ENCODE results near the gene HSPA8.

Gene HSPA8

DNA sequence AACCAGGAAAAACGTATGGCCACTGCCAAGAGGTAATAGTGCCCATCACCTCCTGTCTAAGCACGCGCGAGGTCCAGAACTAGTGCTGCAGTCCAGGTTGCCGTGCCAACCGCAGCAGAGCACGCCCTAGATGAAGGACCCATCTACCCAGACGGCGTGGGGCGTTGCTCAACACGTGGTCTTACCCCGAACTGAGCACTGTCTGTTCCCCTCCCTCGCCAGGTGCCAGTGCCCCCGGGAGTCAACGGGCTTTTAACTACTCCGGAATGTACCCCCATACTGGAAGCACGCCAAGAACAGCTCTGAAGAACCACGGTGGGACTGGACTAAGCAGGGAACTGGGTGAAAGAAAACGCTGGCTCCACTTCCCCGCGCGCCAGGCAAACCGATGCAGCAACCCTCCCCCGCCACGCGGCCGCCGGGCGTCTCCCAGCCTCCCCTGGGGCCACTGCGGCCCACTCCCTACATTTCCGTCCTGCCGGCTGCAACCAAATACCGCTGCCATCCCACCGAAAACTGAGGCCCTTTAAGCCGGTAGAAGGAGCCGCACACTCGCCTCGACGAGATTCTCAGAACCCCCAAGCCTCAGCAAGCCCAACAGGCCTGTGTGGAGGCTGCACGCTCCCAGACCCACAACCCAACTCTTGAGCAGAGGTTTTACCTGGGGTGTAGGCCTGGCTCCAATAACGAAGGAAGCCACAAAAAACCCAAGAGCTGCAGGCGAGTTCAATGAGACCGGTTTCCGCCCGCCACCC lies at the start of gene HSPA8:
Gene HSPA8 (minus strand): TSS at position 734 of the 755 bp plus-strand sequence. CDS start 812 bp downstream, outside the sequence.
- H3K9me3 ChIP-seq (ENCODE audit: control insufficient read depth in 1 of 2, low read length in 2 of 2), result no peaks in the 10 kb centered on the region
- peak within 1 kb of the TSS; percentile 100 for H3K27ac ChIP-seq (ENCODE audit: low read depth, low read length)
- H3K9ac ChIP-seq (ENCODE audit: low read depth in 1 of 2, low read length in 2 of 2), result peak within 1 kb of the TSS; percentile 93 to 96
- peak within 1 kb of the TSS; percentile 84 to 96 for H3K4me3 ChIP-seq (ENCODE audit: low read depth in 1 of 2, low read length in 2 of 2)
- peaks cover 39 to 44% of the 10 kb centered on the region in 2 donors for H3K4me1 ChIP-seq (ENCODE audit: control insufficient read depth in 1 of 2, insufficient read depth in 2 of 2, low read length in 2 of 2)
- peaks cover 33 to 44% of the 10 kb centered on the region in 2 donors for H3K36me3 ChIP-seq (ENCODE audit: control insufficient read depth in 1 of 2, insufficient read depth in 2 of 2, low read length in 2 of 2)
- no peaks in the 10 kb centered on the region for H3K27me3 ChIP-seq (ENCODE audit: control insufficient read depth in 1 of 2, insufficient read depth in 2 of 2, low read length in 2 of 2)

DNA sequence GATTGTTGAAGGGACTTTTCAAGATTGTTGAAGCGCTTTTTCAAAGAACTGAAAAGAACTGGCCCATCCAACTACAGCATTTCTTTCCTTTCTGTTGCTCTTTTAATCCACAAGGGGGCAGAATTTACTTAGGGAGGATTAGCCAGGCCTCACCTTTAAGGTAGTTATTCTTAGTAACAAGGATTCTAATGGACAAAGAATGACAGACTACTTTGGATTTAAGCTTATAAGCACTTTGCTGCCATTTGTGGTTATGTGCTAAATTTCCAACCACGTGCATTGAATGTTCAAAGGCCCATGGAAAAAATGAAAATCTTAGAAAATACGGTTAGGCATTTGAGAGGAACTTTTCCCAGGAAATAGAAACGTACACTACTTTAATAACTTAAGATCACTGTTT lies 49.5 kb upstream of the HSPA8 start:
- H3K27ac ChIP-seq (ENCODE audit: low read depth, low read length), result no peak overlapping the region

DNA sequence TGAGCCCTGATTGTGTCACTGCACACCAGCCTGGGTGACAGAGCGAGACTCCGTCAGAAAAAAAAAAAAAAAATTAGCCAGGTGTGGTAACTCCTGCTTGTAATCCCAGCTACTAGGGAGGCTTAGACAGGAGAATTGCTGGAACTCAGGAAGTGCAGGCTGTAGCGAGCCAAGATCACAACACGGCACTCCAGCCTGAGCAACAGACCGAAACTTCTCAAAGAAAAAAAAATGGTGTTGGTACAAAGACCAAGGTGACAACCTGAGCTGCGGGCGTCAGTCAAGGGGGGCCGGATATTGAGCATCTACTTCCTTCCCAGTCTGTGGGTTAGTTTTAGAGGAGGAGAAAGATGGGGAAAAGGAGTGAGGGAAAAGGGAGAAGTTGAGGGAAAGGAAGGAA lies 48.5 kb upstream of the HSPA8 start:
- H3K36me3 ChIP-seq (ENCODE audit: control insufficient read depth in 1 of 2, insufficient read depth in 2 of 2, low read length in 2 of 2), result no peaks in the 10 kb centered on the region
- no peaks in the 10 kb centered on the region for H3K9me3 ChIP-seq (ENCODE audit: control insufficient read depth in 1 of 2, low read length in 2 of 2)
- H3K9ac ChIP-seq (ENCODE audit: low read depth in 1 of 2, low read length in 2 of 2), result no peak overlapping the region
- no peaks in the 10 kb centered on the region for H3K27me3 ChIP-seq (ENCODE audit: control insufficient read depth in 1 of 2, insufficient read depth in 2 of 2, low read length in 2 of 2)
- H3K4me3 ChIP-seq (ENCODE audit: low read depth in 1 of 2, low read length in 2 of 2), result peak overlapping the region in 1 of 2 donors; percentile 34
- no peaks in the 10 kb centered on the region for H3K4me1 ChIP-seq (ENCODE audit: control insufficient read depth in 1 of 2, insufficient read depth in 2 of 2, low read length in 2 of 2)
- H3K27ac ChIP-seq (ENCODE audit: low read depth, low read length), result no peak overlapping the region

More for the DNA sequence above, 49.5 kb upstream of the HSPA8 start:
- peaks cover 4 to 5% of the 10 kb centered on the region in 2 donors for H3K9me3 ChIP-seq (ENCODE audit: control insufficient read depth in 1 of 2, low read length in 2 of 2)
- H3K4me3 ChIP-seq (ENCODE audit: low read depth in 1 of 2, low read length in 2 of 2), result no peak overlapping the region
- H3K27me3 ChIP-seq (ENCODE audit: control insufficient read depth in 1 of 2, insufficient read depth in 2 of 2, low read length in 2 of 2), result no peaks in the 10 kb centered on the region
- H3K4me1 ChIP-seq (ENCODE audit: control insufficient read depth in 1 of 2, insufficient read depth in 2 of 2, low read length in 2 of 2), result no peaks in the 10 kb centered on the region
- no peak overlapping the region for H3K9ac ChIP-seq (ENCODE audit: low read depth in 1 of 2, low read length in 2 of 2)
- no peaks in the 10 kb centered on the region for H3K36me3 ChIP-seq (ENCODE audit: control insufficient read depth in 1 of 2, insufficient read depth in 2 of 2, low read length in 2 of 2)

DNA sequence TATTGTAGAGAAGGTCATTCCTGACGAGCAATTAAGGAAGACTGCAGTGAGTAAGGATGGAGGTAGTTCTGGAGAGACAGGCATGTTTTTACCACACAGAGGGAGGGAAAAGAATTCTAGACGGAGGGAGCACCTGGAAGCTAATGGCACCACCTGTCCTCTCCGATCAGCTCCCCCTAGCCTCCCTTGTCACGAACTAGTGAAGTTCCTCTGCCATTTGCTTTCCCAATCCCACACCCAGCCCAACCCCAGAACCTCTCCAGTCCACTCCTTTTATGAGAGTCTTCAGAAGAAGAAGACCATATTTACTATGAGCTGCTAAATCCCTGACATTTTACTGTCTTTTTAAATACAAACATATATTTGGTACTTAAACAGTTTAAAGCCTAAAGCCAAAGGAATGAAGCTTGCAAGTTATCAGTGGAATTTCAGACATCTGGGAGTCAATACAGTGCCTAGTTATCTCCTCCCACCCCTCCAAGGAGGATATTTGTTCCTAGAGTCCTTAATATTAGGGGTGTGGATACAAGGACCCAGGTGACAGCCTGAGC lies 46.1 kb upstream of the HSPA8 start:
- peaks cover 0 to 3% of the 10 kb centered on the region in 2 donors for H3K4me1 ChIP-seq (ENCODE audit: control insufficient read depth in 1 of 2, insufficient read depth in 2 of 2, low read length in 2 of 2)
- no peaks in the 10 kb centered on the region for H3K27me3 ChIP-seq (ENCODE audit: control insufficient read depth in 1 of 2, insufficient read depth in 2 of 2, low read length in 2 of 2)
- no peak overlapping the region for H3K4me3 ChIP-seq (ENCODE audit: low read depth in 1 of 2, low read length in 2 of 2)
- no peak overlapping the region for H3K9ac ChIP-seq (ENCODE audit: low read depth in 1 of 2, low read length in 2 of 2)
- H3K36me3 ChIP-seq (ENCODE audit: control insufficient read depth in 1 of 2, insufficient read depth in 2 of 2, low read length in 2 of 2), result no peaks in the 10 kb centered on the region
- H3K9me3 ChIP-seq (ENCODE audit: control insufficient read depth in 1 of 2, low read length in 2 of 2), result no peaks in the 10 kb centered on the region
- H3K27ac ChIP-seq (ENCODE audit: low read depth, low read length), result no peak overlapping the region

DNA sequence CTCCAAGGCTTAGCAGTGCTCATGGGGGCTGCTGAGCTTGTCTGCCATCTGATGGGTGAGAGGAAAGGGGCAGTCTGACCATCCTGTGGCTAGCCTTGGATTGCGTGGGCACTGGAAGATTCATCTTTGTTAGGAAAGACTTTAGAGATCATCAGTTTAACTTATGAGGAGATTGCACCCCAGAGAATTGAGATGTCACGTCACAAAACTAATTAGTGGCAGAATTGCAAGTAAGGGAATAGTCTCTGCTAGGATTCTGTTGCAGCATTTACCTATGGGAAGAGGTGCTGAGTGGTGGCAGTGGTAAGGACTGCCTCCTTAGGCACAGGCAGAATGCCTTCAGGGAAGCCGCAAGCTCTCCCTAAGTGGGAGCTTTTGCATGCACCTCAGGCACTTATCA lies 42.8 kb upstream of the HSPA8 start:
- Histone ChIP-seq H3K27me3 (ENCODE audit: control insufficient read depth in 1 of 2, insufficient read depth in 2 of 2, low read length in 2 of 2) (no peaks in the 10 kb centered on the region), H3K36me3 (ENCODE audit: control insufficient read depth in 1 of 2, insufficient read depth in 2 of 2, low read length in 2 of 2) (no peaks in the 10 kb centered on the region), H3K9me3 (ENCODE audit: control insufficient read depth in 1 of 2, low read length in 2 of 2) (no peaks in the 10 kb centered on the region), H3K9ac (ENCODE audit: low read depth in 1 of 2, low read length in 2 of 2) (no peak overlapping the region), H3K27ac (ENCODE audit: low read depth, low read length) (no peak overlapping the region), H3K4me1 (ENCODE audit: control insufficient read depth in 1 of 2, insufficient read depth in 2 of 2, low read length in 2 of 2) (peaks cover 0 to 3% of the 10 kb centered on the region in 2 donors), H3K4me3 (ENCODE audit: low read depth in 1 of 2, low read length in 2 of 2) (no peak overlapping the region)

DNA sequence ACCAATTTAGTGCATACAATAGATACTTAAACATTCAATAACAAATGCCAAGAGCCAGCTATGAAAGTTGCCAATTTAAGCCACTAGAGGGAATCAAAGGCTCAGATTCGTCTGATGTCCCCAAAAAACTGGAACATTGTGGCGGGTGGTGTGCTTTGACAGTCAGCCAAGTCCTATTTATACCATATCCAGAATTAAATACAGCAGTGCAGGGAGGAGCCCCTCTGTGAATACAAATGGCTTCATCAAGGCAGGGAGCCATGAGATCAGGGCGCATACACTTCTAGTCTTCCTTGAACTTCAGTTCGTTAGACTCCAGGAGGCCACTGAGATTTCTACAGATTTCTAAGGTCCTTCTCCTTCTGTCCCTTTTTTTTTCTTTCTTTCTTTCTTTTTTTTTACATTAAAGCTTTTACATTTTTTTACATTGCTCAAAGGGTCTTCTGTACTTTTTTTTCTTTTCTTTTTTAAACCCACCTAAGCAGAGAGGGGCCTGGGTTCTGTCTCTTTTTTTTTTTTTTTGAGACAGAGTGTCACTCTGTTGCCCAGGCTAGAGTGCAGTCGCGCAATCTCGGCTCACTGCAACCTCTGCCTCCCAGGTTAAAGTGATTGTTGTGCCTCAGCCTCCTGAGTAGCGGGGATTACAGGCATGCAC lies 41.5 kb upstream of the HSPA8 start:
- H3K27ac ChIP-seq (ENCODE audit: low read depth, low read length), result no peak overlapping the region

DNA sequence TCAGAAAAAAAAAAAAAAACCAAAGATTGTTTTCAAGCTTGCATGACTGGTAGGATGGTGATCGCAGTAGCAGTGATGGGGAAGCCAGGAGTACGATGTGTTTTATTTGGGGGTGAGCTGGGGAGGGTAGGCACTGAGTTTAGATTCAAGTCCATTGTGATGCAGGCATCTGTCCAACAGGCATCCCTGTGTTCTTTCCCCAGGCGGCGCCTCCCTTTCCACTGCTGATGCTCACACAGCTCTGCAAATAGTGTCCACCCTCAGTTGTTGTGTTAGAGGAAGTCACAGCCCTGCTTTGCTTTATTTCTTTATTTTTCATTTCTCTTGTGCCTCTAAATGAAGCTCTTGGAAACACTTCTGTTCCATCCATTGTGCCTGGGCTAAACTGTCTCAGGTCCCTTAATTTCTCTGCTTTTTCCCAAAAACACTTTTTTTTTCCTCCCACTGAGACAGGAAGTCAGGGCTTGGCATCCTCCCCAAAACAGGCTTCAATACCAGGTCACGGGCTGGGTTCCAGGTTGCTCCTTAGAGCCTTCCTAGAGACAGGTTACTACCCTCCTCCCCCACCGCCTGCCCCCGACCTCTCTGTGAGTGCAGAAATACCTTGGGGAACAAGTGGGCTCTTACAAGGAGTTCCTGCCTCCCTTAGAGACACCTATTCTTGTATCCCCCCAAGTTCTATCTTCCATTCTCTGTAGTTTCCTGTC lies 38.6 kb upstream of the HSPA8 start:
- H3K4me3 ChIP-seq (ENCODE audit: low read depth in 1 of 2, low read length in 2 of 2), result no peak overlapping the region
- H3K9ac ChIP-seq (ENCODE audit: low read depth in 1 of 2, low read length in 2 of 2), result no peak overlapping the region
- H3K9me3 ChIP-seq (ENCODE audit: control insufficient read depth in 1 of 2, low read length in 2 of 2), result no peaks in the 10 kb centered on the region
- H3K27me3 ChIP-seq (ENCODE audit: control insufficient read depth in 1 of 2, insufficient read depth in 2 of 2, low read length in 2 of 2), result no peaks in the 10 kb centered on the region
- no peak overlapping the region for H3K27ac ChIP-seq (ENCODE audit: low read depth, low read length)
- H3K4me1 ChIP-seq (ENCODE audit: control insufficient read depth in 1 of 2, insufficient read depth in 2 of 2, low read length in 2 of 2), result peaks cover 0 to 3% of the 10 kb centered on the region in 2 donors
- no peaks in the 10 kb centered on the region for H3K36me3 ChIP-seq (ENCODE audit: control insufficient read depth in 1 of 2, insufficient read depth in 2 of 2, low read length in 2 of 2)

More for the DNA sequence above, 41.5 kb upstream of the HSPA8 start:
- Histone ChIP-seq H3K9ac (ENCODE audit: low read depth in 1 of 2, low read length in 2 of 2) (no peak overlapping the region), H3K4me3 (ENCODE audit: low read depth in 1 of 2, low read length in 2 of 2) (no peak overlapping the region), H3K9me3 (ENCODE audit: control insufficient read depth in 1 of 2, low read length in 2 of 2) (no peaks in the 10 kb centered on the region), H3K27me3 (ENCODE audit: control insufficient read depth in 1 of 2, insufficient read depth in 2 of 2, low read length in 2 of 2) (no peaks in the 10 kb centered on the region), H3K4me1 (ENCODE audit: control insufficient read depth in 1 of 2, insufficient read depth in 2 of 2, low read length in 2 of 2) (peaks cover 0 to 3% of the 10 kb centered on the region in 2 donors), H3K36me3 (ENCODE audit: control insufficient read depth in 1 of 2, insufficient read depth in 2 of 2, low read length in 2 of 2) (no peaks in the 10 kb centered on the region)

DNA sequence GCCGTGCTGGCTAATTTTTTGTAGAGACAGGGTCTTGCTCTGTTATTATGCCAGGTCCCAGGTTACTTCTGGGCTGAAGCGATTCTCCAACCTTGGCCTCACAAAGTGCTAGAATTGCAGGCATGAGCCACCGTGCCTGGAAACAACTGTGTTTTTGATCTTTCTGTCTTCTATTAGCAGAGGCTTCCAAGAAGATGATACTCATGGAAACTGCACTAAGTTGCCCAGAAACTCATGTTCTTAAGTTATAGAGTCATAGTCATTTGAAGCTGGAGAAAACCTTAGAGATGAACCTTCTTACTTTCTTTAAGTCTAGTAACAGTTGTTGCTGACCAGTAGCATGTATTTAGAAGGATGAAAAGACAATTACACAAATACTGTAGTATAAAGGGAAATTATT lies 37.1 kb upstream of the HSPA8 start:
- H3K27ac ChIP-seq (ENCODE audit: low read depth, low read length), result no peak overlapping the region
- H3K4me1 ChIP-seq (ENCODE audit: control insufficient read depth in 1 of 2, insufficient read depth in 2 of 2, low read length in 2 of 2), result peaks cover 0 to 3% of the 10 kb centered on the region in 2 donors
- H3K36me3 ChIP-seq (ENCODE audit: control insufficient read depth in 1 of 2, insufficient read depth in 2 of 2, low read length in 2 of 2), result no peaks in the 10 kb centered on the region
- no peak overlapping the region for H3K9ac ChIP-seq (ENCODE audit: low read depth in 1 of 2, low read length in 2 of 2)
- no peaks in the 10 kb centered on the region for H3K9me3 ChIP-seq (ENCODE audit: control insufficient read depth in 1 of 2, low read length in 2 of 2)
- H3K27me3 ChIP-seq (ENCODE audit: control insufficient read depth in 1 of 2, insufficient read depth in 2 of 2, low read length in 2 of 2), result no peaks in the 10 kb centered on the region
- no peak overlapping the region for H3K4me3 ChIP-seq (ENCODE audit: low read depth in 1 of 2, low read length in 2 of 2)

DNA sequence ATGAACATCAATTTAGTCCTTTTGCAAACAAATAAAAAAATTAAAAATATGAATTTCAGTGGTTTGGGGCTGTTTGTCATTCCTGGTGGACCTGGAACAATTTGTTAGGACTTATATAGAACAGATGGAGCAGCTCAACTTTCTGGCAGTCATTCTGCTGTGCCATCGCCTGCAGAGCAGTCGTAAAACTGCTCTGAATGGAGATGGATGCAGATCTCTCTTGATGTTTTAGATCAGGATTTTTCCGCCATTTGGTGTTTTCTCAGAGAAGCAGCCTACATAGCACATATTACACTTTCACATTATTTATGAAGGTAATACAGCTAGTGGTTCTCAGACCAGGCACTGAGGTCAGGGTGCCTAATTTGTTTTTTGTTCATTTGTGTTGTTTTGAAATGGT lies 31.8 kb upstream of the HSPA8 start:
- H3K9ac ChIP-seq (ENCODE audit: low read depth in 1 of 2, low read length in 2 of 2), result no peak overlapping the region
- H3K4me1 ChIP-seq (ENCODE audit: control insufficient read depth in 1 of 2, insufficient read depth in 2 of 2, low read length in 2 of 2), result no peaks in the 10 kb centered on the region
- no peak overlapping the region for H3K27ac ChIP-seq (ENCODE audit: low read depth, low read length)
- H3K4me3 ChIP-seq (ENCODE audit: low read depth in 1 of 2, low read length in 2 of 2), result no peak overlapping the region
- H3K36me3 ChIP-seq (ENCODE audit: control insufficient read depth in 1 of 2, insufficient read depth in 2 of 2, low read length in 2 of 2), result no peaks in the 10 kb centered on the region
- no peaks in the 10 kb centered on the region for H3K9me3 ChIP-seq (ENCODE audit: control insufficient read depth in 1 of 2, low read length in 2 of 2)
- no peaks in the 10 kb centered on the region for H3K27me3 ChIP-seq (ENCODE audit: control insufficient read depth in 1 of 2, insufficient read depth in 2 of 2, low read length in 2 of 2)

DNA sequence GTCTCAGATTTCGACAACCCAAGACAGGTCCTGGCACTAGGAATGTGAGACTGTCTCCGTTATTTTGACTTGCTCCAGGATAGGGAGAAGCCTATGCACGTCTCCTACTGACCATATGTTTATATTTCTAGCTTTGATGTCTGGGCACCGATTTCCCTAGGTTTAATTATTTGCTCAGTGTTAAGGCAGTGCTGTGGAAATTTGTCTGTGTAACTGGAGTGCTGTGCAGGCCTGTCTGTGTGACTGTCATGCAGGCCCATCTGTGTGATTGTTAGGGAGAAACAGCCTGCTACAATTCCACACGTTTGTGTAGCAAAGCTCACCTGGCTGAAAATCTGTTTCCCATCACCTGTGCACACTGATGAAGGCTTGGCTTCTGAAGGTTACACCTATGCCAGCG lies 29.6 kb upstream of the HSPA8 start:
- Histone ChIP-seq H3K36me3 (ENCODE audit: control insufficient read depth in 1 of 2, insufficient read depth in 2 of 2, low read length in 2 of 2) (no peaks in the 10 kb centered on the region), H3K27ac (ENCODE audit: low read depth, low read length) (no peak overlapping the region), H3K4me3 (ENCODE audit: low read depth in 1 of 2, low read length in 2 of 2) (no peak overlapping the region), H3K9ac (ENCODE audit: low read depth in 1 of 2, low read length in 2 of 2) (no peak overlapping the region), H3K9me3 (ENCODE audit: control insufficient read depth in 1 of 2, low read length in 2 of 2) (no peaks in the 10 kb centered on the region), H3K27me3 (ENCODE audit: control insufficient read depth in 1 of 2, insufficient read depth in 2 of 2, low read length in 2 of 2) (no peaks in the 10 kb centered on the region), H3K4me1 (ENCODE audit: control insufficient read depth in 1 of 2, insufficient read depth in 2 of 2, low read length in 2 of 2) (peaks cover 1% of the 10 kb centered on the region in 2 donors)

Data from duodenal mucosa (tissue), 2 donors.